HL-60 (cell line): Measurements from ENCODE around the gene DNAJC12.

Experiments used
- DNase-seq, 2 experiments: peaks; one replicate each; pipeline ENCODE4 v3.0.0-alpha.2; 2010 to 2020; ENCODE audit warnings: low read depth in 1 of 2, low spot score in 1 of 2
- H3K27ac ChIP-seq: fragments of 250-450 bp; sonication (Bioruptor Pico); replicated peaks from 2 replicates; pipeline ENCODE4 v1.5.1; 2020; ENCODE audit warnings: mild to moderate bottlenecking, moderate library complexity
- H3K27me3 ChIP-seq: fragments of 250-450 bp; sonication (Bioruptor Pico); 2 replicates; pipeline ENCODE4 v1.5.1; 2021; ENCODE audit warnings: mild to moderate bottlenecking, moderate library complexity; ENCODE audit not compliant: insufficient read depth, poor library complexity, severe bottlenecking
- H3K4me3 ChIP-seq: replicated peaks from 2 replicates; pipeline ENCODE4 v1.5.1; 2011; ENCODE audit warnings: mild to moderate bottlenecking, control low read depth, low read length; ENCODE audit not compliant: insufficient read depth
- GABPA ChIP-seq: IDR thresholded peaks from 2 replicates; pipeline ENCODE4 v1.6.1; 2012; ENCODE audit warnings: low read depth
- POLR2AphosphoS5 ChIP-seq: IDR thresholded peaks from 2 replicates; pipeline ENCODE4 v1.6.1; 2012; ENCODE audit warnings: low read depth
- REST ChIP-seq: IDR thresholded peaks from 2 replicates; pipeline ENCODE4 v1.6.1; 2012; ENCODE audit warnings: low read depth; ENCODE audit not compliant: insufficient replicate concordance
- SPI1 ChIP-seq: IDR thresholded peaks from 2 replicates; pipeline ENCODE4 v1.6.1; 2012; ENCODE audit warnings: low read depth, mild to moderate bottlenecking, borderline replicate concordance
- TF ChIP-seq, protein P1 (sequence below): IDR thresholded peaks from one replicate; pipeline ENCODE4 v1.5.1; 2011; ENCODE audit warnings: low read length, control low read depth, inconsistent platforms; ENCODE audit not compliant: insufficient read depth

DNAJC12 gene

DNA sequence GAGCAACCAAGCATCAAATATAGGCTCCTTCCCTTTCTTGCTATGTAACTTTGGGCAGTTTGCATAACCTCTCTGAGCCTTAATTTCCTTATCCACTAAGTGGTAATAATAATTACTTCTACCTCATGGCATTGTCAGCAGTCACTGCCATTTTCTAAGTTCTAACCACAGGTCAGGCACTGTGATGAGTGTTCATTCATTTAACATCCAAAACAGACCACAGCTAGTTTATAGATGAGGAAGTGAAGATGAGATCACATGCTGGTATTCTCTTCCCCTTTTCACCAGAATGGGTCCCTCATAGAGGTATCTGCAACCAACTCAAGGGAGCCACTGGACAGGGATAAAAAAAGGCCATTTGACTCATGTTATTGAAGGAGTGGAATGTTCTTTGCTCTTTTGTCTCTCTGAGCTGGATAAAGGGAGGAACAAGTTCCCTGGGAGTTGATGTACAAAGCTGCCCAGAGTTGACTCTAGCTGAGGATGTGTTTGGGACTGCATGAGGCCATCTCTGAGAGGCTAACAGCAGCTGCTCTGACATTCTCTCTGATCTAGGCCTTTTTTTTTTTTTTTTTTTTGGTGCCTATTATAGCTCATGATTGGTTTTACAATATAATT, 65.0 kb downstream of the DNAJC12 start:
- TF ChIP-seq SPI1 (peak; percentile 99), GABPA (no peak), POLR2AphosphoS5 (no peak), REST (no peak)
- TF ChIP-seq, protein P1, sequence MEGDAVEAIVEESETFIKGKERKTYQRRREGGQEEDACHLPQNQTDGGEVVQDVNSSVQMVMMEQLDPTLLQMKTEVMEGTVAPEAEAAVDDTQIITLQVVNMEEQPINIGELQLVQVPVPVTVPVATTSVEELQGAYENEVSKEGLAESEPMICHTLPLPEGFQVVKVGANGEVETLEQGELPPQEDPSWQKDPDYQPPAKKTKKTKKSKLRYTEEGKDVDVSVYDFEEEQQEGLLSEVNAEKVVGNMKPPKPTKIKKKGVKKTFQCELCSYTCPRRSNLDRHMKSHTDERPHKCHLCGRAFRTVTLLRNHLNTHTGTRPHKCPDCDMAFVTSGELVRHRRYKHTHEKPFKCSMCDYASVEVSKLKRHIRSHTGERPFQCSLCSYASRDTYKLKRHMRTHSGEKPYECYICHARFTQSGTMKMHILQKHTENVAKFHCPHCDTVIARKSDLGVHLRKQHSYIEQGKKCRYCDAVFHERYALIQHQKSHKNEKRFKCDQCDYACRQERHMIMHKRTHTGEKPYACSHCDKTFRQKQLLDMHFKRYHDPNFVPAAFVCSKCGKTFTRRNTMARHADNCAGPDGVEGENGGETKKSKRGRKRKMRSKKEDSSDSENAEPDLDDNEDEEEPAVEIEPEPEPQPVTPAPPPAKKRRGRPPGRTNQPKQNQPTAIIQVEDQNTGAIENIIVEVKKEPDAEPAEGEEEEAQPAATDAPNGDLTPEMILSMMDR: no peak
- DNase-seq: peak; percentile 68 to 69

GRCh38 chr10:67772151-67772550, 65.8 kb downstream of the DNAJC12 start:
- no peaks in the 10 kb centered on the region for H3K27me3 ChIP-seq
- H3K27ac ChIP-seq: no peak overlapping the region
- no peak overlapping the region for H3K4me3 ChIP-seq
- no peak for DNase-seq
- TF ChIP-seq GABPA (no peak), REST (no peak), SPI1 (no peak), POLR2AphosphoS5 (no peak)
- TF ChIP-seq, protein P1: no peak

More for the DNA sequence above, 65.0 kb downstream of the DNAJC12 start:
- Histone ChIP-seq H3K27ac (0 out of 2 replicates have a peak overlapping the region, but pooled peaks have one; percentile 6), H3K4me3 (no peak overlapping the region), H3K27me3 (no peaks in the 10 kb centered on the region)

DNA sequence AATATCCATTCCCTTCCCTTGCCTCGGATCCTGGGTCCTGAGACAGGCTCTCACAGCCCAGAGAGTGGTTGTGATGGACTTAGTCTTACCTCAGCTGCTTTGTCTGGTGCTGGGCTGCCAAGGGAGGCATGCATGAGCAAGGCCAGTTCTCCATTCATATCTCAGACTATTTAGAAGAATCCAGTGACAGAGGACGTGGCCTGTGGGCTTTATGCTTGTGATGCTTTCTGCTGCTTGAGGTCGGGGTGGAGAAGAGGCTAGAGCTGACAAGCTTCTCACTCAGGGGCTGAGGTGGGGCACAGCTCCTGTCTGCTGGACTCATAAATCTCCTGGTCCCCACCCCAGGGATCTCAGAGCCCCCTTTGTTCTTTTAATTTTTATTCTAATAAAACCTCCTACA, 66.8 kb downstream of the DNAJC12 start:
- TF ChIP-seq SPI1 (no peak), POLR2AphosphoS5 (no peak), GABPA (no peak), REST (no peak)
- TF ChIP-seq, protein P1: no peak
- Histone ChIP-seq H3K4me3 (no peak overlapping the region), H3K27me3 (no peaks in the 10 kb centered on the region), H3K27ac (no peak overlapping the region)
- no peak for DNase-seq
